OCI-LY7 (cell line): Measurements from ENCODE around the gene LRRC38. TPM values are rescaled to one million over a fixed set of nuclear protein-coding genes. Genes with fewer than 3 reads are reported as not detected.

ENCODE experiments used
- BruUV-seq: library from RNA; stranded (reverse); fragments of 400-500 nt; replicated peaks from 2 replicates; lab custom pipeline; 2021; lab: Mats Ljungman, UMichigan
- CTCF ChIA-PET: fragments of 300-600 bp; sonication (Branson Sonifier 250); formaldehyde crosslinking; loops from one replicate; lab custom pipeline; 2022; ENCODE audit warnings: antibody characterized with exemption; ENCODE audit not compliant: unreplicated experiment; lab: Charles Lee
- POLR2A ChIA-PET: fragments of 300-600 bp; sonication (Branson Sonifier 250); formaldehyde crosslinking; loops from one replicate; lab custom pipeline; 2022; ENCODE audit warnings: antibody characterized with exemption; lab: Charles Lee
- DNase-seq: peaks from one replicate; pipeline ENCODE4 v3.0.0-alpha.2; 2015; ENCODE audit warnings: low spot score
- H2AFZ ChIP-seq: fragments of 200-600 bp; sonication (generic), shearing (Covaris generic); 2 replicates; pipeline ENCODE4 v1.6.1; 2014; ENCODE audit warnings: mild to moderate bottlenecking, antibody characterized with exemption, low read length, moderate library complexity
- H3K27ac ChIP-seq: fragments of 200-600 bp; sonication (generic); 2 replicates; pipeline ENCODE4 v1.5.1; 2014; ENCODE audit warnings: mixed run types, low read depth, mild to moderate bottlenecking, moderate library complexity, low read length, inconsistent platforms; ENCODE audit not compliant: poor library complexity, severe bottlenecking
- H3K36me3 ChIP-seq: fragments of 200-600 bp; sonication (generic); 2 replicates; pipeline ENCODE4 v1.6.1; 2014; ENCODE audit warnings: mild to moderate bottlenecking, antibody characterized with exemption, low read length, moderate library complexity, mixed read lengths; ENCODE audit not compliant: insufficient read depth
- H3K4me1 ChIP-seq: fragments of 200-600 bp; sonication (generic); 2 replicates; pipeline ENCODE4 v1.5.1; 2014; ENCODE audit warnings: mild to moderate bottlenecking, low read length; ENCODE audit not compliant: insufficient read depth, poor library complexity, severe bottlenecking
- H3K4me2 ChIP-seq: fragments of 200-600 bp; sonication (generic); 2 replicates; pipeline ENCODE4 v1.6.1; 2014; ENCODE audit warnings: mild to moderate bottlenecking, low read length
- H3K4me3 ChIP-seq: fragments of 200-600 bp; sonication (generic); 2 replicates; pipeline ENCODE4 v1.5.1; 2014; ENCODE audit warnings: mild to moderate bottlenecking, low read depth, low read length; ENCODE audit not compliant: poor library complexity, severe bottlenecking
- H3K79me2 ChIP-seq: fragments of 200-600 bp; sonication (generic); 2 replicates; pipeline ENCODE4 v1.6.1; 2016; ENCODE audit warnings: low read depth, mild to moderate bottlenecking, low read length, moderate library complexity, mixed read lengths; ENCODE audit not compliant: insufficient read depth
- H3K9me2 ChIP-seq: fragments of 200-600 bp; sonication (generic); 2 replicates; pipeline ENCODE4 v1.6.1; 2016; ENCODE audit warnings: mild to moderate bottlenecking, low read length, mixed read lengths; ENCODE audit not compliant: insufficient read depth
- H3K9me3 ChIP-seq: fragments of 200-600 bp; sonication (generic); 2 replicates; pipeline ENCODE4 v1.6.1; 2014; ENCODE audit warnings: mild to moderate bottlenecking, mixed run types, low read length, mixed read lengths
- H4K20me1 ChIP-seq: fragments of 200-600 bp; sonication (generic); 2 replicates; pipeline ENCODE4 v1.6.1; 2014; ENCODE audit warnings: mild to moderate bottlenecking, antibody characterized with exemption, low read length, moderate library complexity, mixed read lengths; ENCODE audit not compliant: insufficient read depth
- CTCF ChIP-seq: fragments of 200-600 bp; sonication (generic); conservative IDR thresholded peaks from 2 replicates; pipeline ENCODE4 v1.5.1; 2014; ENCODE audit warnings: mild to moderate bottlenecking, antibody characterized with exemption, low read length, moderate library complexity, mixed read lengths
- EZH2phosphoT487 ChIP-seq: fragments of 200-600 bp; sonication (generic); IDR thresholded peaks from 2 replicates; pipeline ENCODE4 v1.6.1; 2018; ENCODE audit warnings: low read depth, borderline replicate concordance, mild to moderate bottlenecking, mixed run types, antibody characterized with exemption, low read length, moderate library complexity, mixed read lengths
- intact Hi-C: fragments of 100-400 bp; cut with micrococcal nuclease; formaldehyde crosslinking; loops from one replicate; pipeline ENCODE4 v1.10.0; 2022; ENCODE audit not compliant: unreplicated experiment
- total RNA-seq, 2 experiments: library from RNA; depleted of rRNA in 1 of 2; stranded (reverse); fragments of >200 nt in 1 of 2; shearing (Covaris generic) in 1 of 2; gene quantifications; 2 replicates each; pipeline ENCODE4 v1.2.3, GENCODE V29; 2014 to 2022

LRRC38 gene
- total RNA-seq, 2 experiments from 2014 or later = not detected

- ChIA-PET POLR2A (no interaction called here), CTCF (no interaction called here)
- Histone ChIP-seq H2AFZ (no peak overlapping the region), H3K36me3 (no peaks in the 10 kb centered on the region), H3K4me2 (no peak overlapping the region), H3K79me2 (no peaks in the 10 kb centered on the region), H4K20me1 (no peaks in the 10 kb centered on the region), H3K9me3 (no peaks in the 10 kb centered on the region), H3K4me1 (peaks cover 55% of the 10 kb centered on the region), H3K9me2 (no peaks in the 10 kb centered on the region), H3K27ac (no peak overlapping the region), H3K4me3 (no peak overlapping the region)
- BruUV-seq = no TSS peak
- no peak for TF ChIP-seq EZH2phosphoT487
- no peak for TF ChIP-seq CTCF
- intact Hi-C loops = no loop called here
- DNase-seq = no peak
Observed at GRCh38 chr1:13500806-13501205, 13.0 kb downstream of the LRRC38 start.

GRCh38 chr1:13499422-13499821, 14.4 kb downstream of the LRRC38 start:
- BruUV-seq = no TSS peak
- Histone ChIP-seq H3K9me2 (no peaks in the 10 kb centered on the region), H3K4me2 (peak overlapping the region; percentile 65), H3K27ac (peak overlapping the region; percentile 65), H3K36me3 (no peaks in the 10 kb centered on the region), H4K20me1 (no peaks in the 10 kb centered on the region), H3K9me3 (no peaks in the 10 kb centered on the region), H3K79me2 (no peaks in the 10 kb centered on the region), H3K4me1 (peaks cover 62% of the 10 kb centered on the region), H2AFZ (no peak overlapping the region), H3K4me3 (no peak overlapping the region)
- DNase-seq = no peak
- POLR2A ChIA-PET = interaction anchor here (0.6 to 0.7 kb wide), 2 partner anchors 352 to 1499 kb away, joined by 3 read pairs; no protein-coding TSS in a partner anchor
- CTCF ChIA-PET = no interaction called here
- intact Hi-C loops = no loop called here
- TF ChIP-seq EZH2phosphoT487 = no peak

- Histone ChIP-seq H3K79me2 (no peaks in the 10 kb centered on the region), H3K27ac (peak overlapping the region; percentile 65), H4K20me1 (no peaks in the 10 kb centered on the region), H3K9me3 (no peaks in the 10 kb centered on the region), H3K4me1 (peaks cover 64% of the 10 kb centered on the region), H2AFZ (peak overlapping the region; percentile 34; the same call in 1 of the 2 replicates), H3K36me3 (no peaks in the 10 kb centered on the region), H3K4me2 (peak overlapping the region; percentile 65), H3K9me2 (no peaks in the 10 kb centered on the region), H3K4me3 (peak overlapping the region; percentile 44)
- peak; percentile 81 for DNase-seq
- intact Hi-C loops = no loop called here
- ChIA-PET CTCF (no interaction called here), POLR2A (no interaction called here)
- BruUV-seq = no TSS peak
- TF ChIP-seq CTCF = 0 out of 2 replicates have a peak, but pooled peaks have one; percentile 10
- TF ChIP-seq EZH2phosphoT487 = no peak
Observed at GRCh38 chr1:13498553-13498952, 15.2 kb downstream of the LRRC38 start.
